CD4-positive, alpha-beta memory T cell (primary cell): Measurements from ENCODE around the gene MYOZ2. TPM values are rescaled to one million over a fixed set of nuclear protein-coding genes. Genes with fewer than 3 reads are reported as not detected.

Experiments used
- CTCF ChIA-PET: fragments of 350-600 bp; sonication (Branson Sonifier 250); formaldehyde crosslinking; loops from one replicate; lab custom pipeline; 2021; ENCODE audit warnings: inconsistent platforms; ENCODE audit not compliant: partially characterized antibody; lab: Charles Lee
- POLR2A ChIA-PET: fragments of 350-600 bp; sonication (Branson Sonifier 250); formaldehyde crosslinking; loops from one replicate; lab custom pipeline; 2021; ENCODE audit not compliant: partially characterized antibody; lab: Charles Lee
- DNase-seq, 5 donors: peaks; one replicate each; pipeline versions ENCODE4 v3.0.0 to v3.0.0-alpha.2; 2020 to 2022; ENCODE audit warnings: mixed read lengths in 1 of 5
- H3K27ac ChIP-seq: one replicate; pipeline ENCODE4 v1.7.0; 2013; ENCODE audit warnings: low read depth, low read length
- H3K27me3 ChIP-seq: 2 replicates; pipeline ENCODE4 v1.7.0; 2013; ENCODE audit warnings: mild to moderate bottlenecking, low read length, moderate library complexity; ENCODE audit not compliant: insufficient read depth
- H3K36me3 ChIP-seq: 2 replicates; pipeline ENCODE4 v1.7.0; 2013; ENCODE audit warnings: mild to moderate bottlenecking, low read length, moderate library complexity; ENCODE audit not compliant: insufficient read depth
- H3K4me1 ChIP-seq: 2 replicates; pipeline ENCODE4 v1.7.0; 2013; ENCODE audit warnings: mild to moderate bottlenecking, low read length, moderate library complexity; ENCODE audit not compliant: insufficient read depth
- H3K4me3 ChIP-seq, 2 donors: one replicate each; pipeline ENCODE4 v1.7.0; 2013; ENCODE audit warnings: low read length in 2 of 2, mild to moderate bottlenecking in 1 of 2
- H3K9me3 ChIP-seq, 2 donors: one replicate each; pipeline ENCODE4 v1.7.0; 2013; ENCODE audit warnings: low read length in 2 of 2, control low read depth in 1 of 2; ENCODE audit not compliant: control insufficient read depth in 1 of 2
- H3K27ac Mint-ChIP-seq, 7 donors: one replicate each; pipeline ENCODE4 v1.8.0; 2020 to 2021; ENCODE audit warnings: mixed read lengths in 7 of 7, mild to moderate bottlenecking in 6 of 7, inconsistent platforms in 3 of 7, moderate library complexity in 3 of 7
- H3K27me3 Mint-ChIP-seq, 2 donors: one replicate each; pipeline ENCODE4 v1.8.0; 2020 to 2021; ENCODE audit warnings: mixed read lengths in 2 of 2
- H3K36me3 Mint-ChIP-seq, 2 donors: one replicate each; pipeline ENCODE4 v1.8.0; 2020 to 2021; ENCODE audit warnings: mixed read lengths in 2 of 2, inconsistent platforms in 1 of 2, mild to moderate bottlenecking in 1 of 2
- H3K4me1 Mint-ChIP-seq, 4 donors: one replicate each; pipeline ENCODE4 v1.8.0; 2020 to 2021; ENCODE audit warnings: mixed read lengths in 4 of 4, mild to moderate bottlenecking in 1 of 4
- H3K4me3 Mint-ChIP-seq, 8 donors: one replicate each; pipeline ENCODE4 v1.8.0; 2020 to 2021; ENCODE audit warnings: mixed read lengths in 8 of 8, mild to moderate bottlenecking in 7 of 8, moderate library complexity in 6 of 8, inconsistent platforms in 3 of 8
- H3K9me3 Mint-ChIP-seq, 8 donors: one replicate each; pipeline ENCODE4 v1.8.0; 2020 to 2021; ENCODE audit warnings: mixed read lengths in 8 of 8, mild to moderate bottlenecking in 5 of 8, inconsistent platforms in 3 of 8, moderate library complexity in 1 of 8
- intact Hi-C: fragments of 100-400 bp; cut with micrococcal nuclease; formaldehyde crosslinking; loops from one replicate; pipeline ENCODE4 v1.15.1; 2023
- polyA plus RNA-seq, 2 donors: library from polyadenylated mRNA; unstranded; fragments of 300-500 nt; fragmentation: Illumina TruSeq; gene quantifications; one replicate each; pipeline ENCODE4 v1.2.3, GENCODE V29; 2021
- total RNA-seq, 2 experiments: library from RNA; stranded (reverse); gene quantifications; one replicate each; pipeline ENCODE4 v1.2.3, GENCODE V29; 2021

MYOZ2 gene
- total and polyA plus RNA-seq, 4 experiments from 2014 or later, result not detected

DNA sequence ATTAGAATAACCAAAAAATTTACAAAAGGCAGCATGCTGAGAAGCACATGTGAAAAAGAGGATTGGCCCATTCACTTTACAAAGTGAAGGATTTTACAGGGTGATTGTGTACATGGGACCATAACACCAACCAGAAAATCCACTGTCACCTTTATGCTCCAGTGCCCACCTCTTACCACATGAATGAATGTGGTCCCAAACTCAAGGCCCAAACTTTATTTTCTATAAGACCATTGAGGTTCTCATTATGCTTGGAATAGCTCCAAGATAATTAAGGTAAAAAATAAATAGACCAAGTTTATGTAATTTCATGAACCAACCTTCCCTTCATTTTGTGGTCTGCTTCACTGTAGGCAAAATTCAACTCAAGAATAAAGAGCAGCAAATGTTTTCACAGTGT, 24.3 kb upstream of the MYOZ2 start:
- peaks cover 7 to 8% of the 10 kb centered on the region in 2 donors for H3K27me3 Mint-ChIP-seq
- no peak overlapping the region for H3K4me3 Mint-ChIP-seq
- CTCF ChIA-PET, result no interaction called here
- Histone ChIP-seq H3K4me1 (no peaks in the 10 kb centered on the region), H3K4me3 (no peak overlapping the region), H3K36me3 (no peaks in the 10 kb centered on the region), H3K27ac (no peak overlapping the region), H3K9me3 (no peaks in the 10 kb centered on the region), H3K27me3 (no peaks in the 10 kb centered on the region)
- intact Hi-C loops, result no loop called here
- no peak overlapping the region for H3K27ac Mint-ChIP-seq
- H3K4me1 Mint-ChIP-seq, result peaks cover 1 to 6% (median 4%) of the 10 kb centered on the region in 4 donors
- H3K9me3 Mint-ChIP-seq, result no peaks in the 10 kb centered on the region
- no peaks in the 10 kb centered on the region for H3K36me3 Mint-ChIP-seq
- POLR2A ChIA-PET, result no interaction called here
- DNase-seq, result no peak

DNA sequence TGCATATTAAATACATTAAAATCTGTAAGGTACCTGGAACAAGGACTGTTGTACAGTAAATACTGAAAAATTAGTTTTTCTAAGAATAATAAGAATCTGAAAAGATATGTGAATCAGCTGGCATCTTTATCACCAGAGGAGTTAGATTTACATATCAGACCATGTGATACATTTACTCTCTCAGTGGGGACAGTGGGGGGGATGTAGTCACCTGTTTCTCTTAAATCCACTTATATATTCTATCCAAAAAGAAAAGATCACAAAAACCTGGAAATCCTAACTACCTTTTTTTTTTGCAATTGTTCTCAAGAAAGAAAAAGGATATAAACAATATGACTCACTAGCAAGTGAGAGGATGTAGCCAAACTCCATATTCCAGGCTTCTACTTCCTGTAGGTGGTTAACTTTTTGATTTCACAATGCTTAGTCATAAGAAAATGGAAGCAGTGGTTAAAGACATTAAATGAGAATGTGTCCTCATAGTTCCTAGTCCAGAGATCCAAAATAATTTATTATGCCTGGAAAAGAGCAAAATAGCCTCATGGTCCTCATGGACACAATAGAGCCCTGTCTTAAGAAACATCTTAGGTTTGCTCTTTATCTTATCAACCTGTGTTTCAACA, 22.5 kb upstream of the MYOZ2 start:
- CTCF ChIA-PET, result no interaction called here
- H3K36me3 Mint-ChIP-seq, result no peaks in the 10 kb centered on the region
- no peak for DNase-seq
- Histone ChIP-seq H3K4me3 (no peak overlapping the region), H3K9me3 (no peaks in the 10 kb centered on the region), H3K27me3 (no peaks in the 10 kb centered on the region), H3K36me3 (no peaks in the 10 kb centered on the region), H3K27ac (no peak overlapping the region), H3K4me1 (no peaks in the 10 kb centered on the region)
- no peak overlapping the region for H3K4me3 Mint-ChIP-seq
- H3K9me3 Mint-ChIP-seq, result no peaks in the 10 kb centered on the region
- POLR2A ChIA-PET, result interaction anchor here (0.8 to 1.1 kb wide), 2 partner anchors 99 to 100 kb away, joined by 3 read pairs; partner anchors contain the start of gene USP53
- H3K27ac Mint-ChIP-seq, result peak overlapping the region in 1 of 7 donors; percentile 15
- H3K27me3 Mint-ChIP-seq, result peaks cover 8 to 9% of the 10 kb centered on the region in 2 donors
- intact Hi-C loops, result no loop called here
- H3K4me1 Mint-ChIP-seq, result peaks cover 0 to 5% (median 2%) of the 10 kb centered on the region in 4 donors

DNA sequence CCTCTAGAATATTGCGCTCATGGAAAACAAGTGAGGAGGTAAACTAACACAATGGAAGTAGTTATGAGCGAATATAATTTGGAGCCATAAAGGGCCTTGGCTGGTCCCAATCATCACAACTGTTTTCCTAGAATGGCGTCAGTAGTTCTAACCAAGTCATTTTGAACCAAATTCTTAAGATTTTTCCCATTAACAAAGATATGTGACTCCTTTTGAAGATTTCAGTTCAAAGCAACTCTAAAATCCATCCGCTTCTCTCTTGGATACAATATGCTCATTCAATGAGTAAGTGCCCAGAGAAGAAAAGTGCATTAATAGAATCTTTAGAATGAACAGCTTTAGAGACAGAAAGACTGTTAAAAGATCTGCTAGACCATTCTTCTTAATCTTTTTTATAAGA, 19.6 kb upstream of the MYOZ2 start:
- H3K27me3 ChIP-seq, result no peaks in the 10 kb centered on the region
- H3K36me3 ChIP-seq, result no peaks in the 10 kb centered on the region
- H3K27ac Mint-ChIP-seq, result no peak overlapping the region
- ChIA-PET POLR2A (no interaction called here), CTCF (no interaction called here)
- H3K9me3 ChIP-seq, result no peaks in the 10 kb centered on the region
- peaks cover 8 to 9% of the 10 kb centered on the region in 2 donors for H3K27me3 Mint-ChIP-seq
- H3K4me3 Mint-ChIP-seq, result no peak overlapping the region
- H3K4me3 ChIP-seq, result no peak overlapping the region
- H3K4me1 Mint-ChIP-seq, result peaks cover 0 to 5% (median 2%) of the 10 kb centered on the region in 4 donors
- no peak for DNase-seq
- H3K27ac ChIP-seq, result no peak overlapping the region
- intact Hi-C loops, result no loop called here
- H3K36me3 Mint-ChIP-seq, result no peaks in the 10 kb centered on the region
- no peaks in the 10 kb centered on the region for H3K4me1 ChIP-seq
- no peaks in the 10 kb centered on the region for H3K9me3 Mint-ChIP-seq

DNA sequence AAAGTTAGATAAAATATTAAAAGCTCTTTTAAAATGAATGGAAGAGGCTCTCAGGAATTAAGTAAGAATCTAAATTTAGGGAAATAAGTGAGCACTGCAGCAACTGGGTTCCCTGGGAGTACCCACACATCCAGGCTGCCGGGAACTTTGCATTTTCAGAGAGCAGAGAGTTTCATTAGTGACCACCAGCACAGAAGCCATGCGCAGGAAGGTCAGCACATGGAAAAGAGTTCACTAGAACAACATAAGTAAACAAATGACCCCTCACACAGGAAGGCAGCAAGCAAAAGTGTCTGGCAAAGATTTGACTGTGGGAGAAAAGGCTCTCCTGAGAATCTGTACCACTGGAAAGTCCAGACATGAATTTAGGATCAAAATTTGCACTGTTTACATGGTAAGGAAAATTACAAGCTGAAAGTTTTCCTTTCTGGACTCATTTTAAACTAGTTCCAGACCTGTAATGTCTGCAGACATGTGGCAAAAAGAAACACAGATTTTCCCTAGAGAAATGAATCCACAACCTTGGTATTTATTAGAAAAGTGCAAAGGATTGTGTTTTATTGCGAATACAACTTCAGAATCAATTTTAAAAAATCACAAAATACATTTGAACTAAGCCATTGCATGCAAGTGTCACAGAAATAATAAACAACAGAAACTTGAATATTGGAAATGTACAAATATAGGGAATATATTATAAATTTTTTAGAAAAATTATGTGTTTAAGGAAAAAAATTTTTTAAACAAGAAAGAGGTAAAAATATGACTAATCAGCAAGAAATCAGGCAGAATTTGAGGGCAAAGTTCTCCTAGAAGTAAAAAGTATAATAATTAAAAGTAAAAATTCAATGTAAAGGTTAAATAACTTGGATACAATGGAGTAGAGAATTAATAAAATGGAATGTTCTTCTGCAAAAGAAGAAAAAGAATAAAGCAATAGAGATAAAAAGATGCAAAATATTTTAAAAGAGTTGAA, 18.4 kb upstream of the MYOZ2 start:
- intact Hi-C loops, result no loop called here
- DNase-seq, result no peak
- ChIA-PET POLR2A (no interaction called here), CTCF (no interaction called here)
- H3K27ac ChIP-seq, result no peak overlapping the region
- peaks cover 0 to 5% (median 2%) of the 10 kb centered on the region in 4 donors for H3K4me1 Mint-ChIP-seq
- H3K4me3 Mint-ChIP-seq, result no peak overlapping the region
- no peaks in the 10 kb centered on the region for H3K9me3 Mint-ChIP-seq
- H3K36me3 ChIP-seq, result no peaks in the 10 kb centered on the region
- H3K4me1 ChIP-seq, result no peaks in the 10 kb centered on the region
- H3K27me3 Mint-ChIP-seq, result peaks cover 8 to 9% of the 10 kb centered on the region in 2 donors
- no peaks in the 10 kb centered on the region for H3K27me3 ChIP-seq
- no peak overlapping the region for H3K27ac Mint-ChIP-seq
- no peaks in the 10 kb centered on the region for H3K36me3 Mint-ChIP-seq
- H3K4me3 ChIP-seq, result no peak overlapping the region
- H3K9me3 ChIP-seq, result no peaks in the 10 kb centered on the region

DNA sequence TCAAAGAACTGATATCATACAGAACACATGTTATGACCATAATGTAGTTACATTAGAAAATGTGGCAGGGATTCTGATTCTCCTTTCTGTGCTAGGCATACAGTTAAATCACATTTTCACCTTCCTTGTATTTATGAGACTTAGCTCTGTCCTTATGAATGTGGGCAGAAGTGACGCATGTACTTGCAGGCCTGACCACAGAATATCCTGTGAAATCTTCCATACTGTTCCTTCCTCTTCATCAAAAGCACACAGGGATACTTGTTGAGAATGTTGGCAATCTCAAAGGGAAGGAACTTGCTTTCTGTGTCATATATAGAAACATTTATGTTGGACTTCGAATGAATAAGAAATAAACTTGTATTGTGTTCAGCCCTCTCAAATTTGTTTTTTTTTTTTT, 17.2 kb upstream of the MYOZ2 start:
- no peak for DNase-seq
- ChIA-PET POLR2A (no interaction called here), CTCF (interaction anchor here (0.7 kb wide), 1 partner anchor 75 kb away, joined by 4 read pairs; no protein-coding TSS in a partner anchor)
- H3K4me1 ChIP-seq, result no peaks in the 10 kb centered on the region
- H3K4me3 ChIP-seq, result no peak overlapping the region
- peaks cover 0 to 1% (median under 1%) of the 10 kb centered on the region in 4 donors for H3K4me1 Mint-ChIP-seq
- peaks cover 8 to 9% of the 10 kb centered on the region in 2 donors for H3K27me3 Mint-ChIP-seq
- no peaks in the 10 kb centered on the region for H3K27me3 ChIP-seq
- no peak overlapping the region for H3K4me3 Mint-ChIP-seq
- H3K27ac ChIP-seq, result no peak overlapping the region
- H3K9me3 ChIP-seq, result no peaks in the 10 kb centered on the region
- intact Hi-C loops, result no loop called here
- no peaks in the 10 kb centered on the region for H3K36me3 ChIP-seq
- H3K9me3 Mint-ChIP-seq, result no peaks in the 10 kb centered on the region
- H3K36me3 Mint-ChIP-seq, result no peaks in the 10 kb centered on the region
- H3K27ac Mint-ChIP-seq, result no peak overlapping the region

DNA sequence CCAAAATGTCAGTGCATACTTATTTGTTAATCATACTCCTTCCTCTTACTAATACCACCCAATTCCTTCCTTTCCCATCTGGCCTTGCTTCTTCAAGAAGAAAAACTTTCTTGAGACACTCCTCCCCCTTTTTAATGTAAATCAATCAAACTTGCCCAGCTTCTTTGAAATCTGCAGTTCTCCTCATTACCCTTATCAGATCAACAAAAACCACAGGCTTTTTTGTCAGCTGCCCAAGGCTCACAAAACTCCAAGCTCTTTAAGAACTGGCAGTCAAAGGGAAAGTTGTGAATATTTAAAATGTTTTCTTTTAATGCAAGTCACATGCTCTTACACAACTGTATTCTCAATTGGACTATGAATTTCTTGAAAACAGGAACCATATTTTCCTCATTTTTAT, 11.3 kb upstream of the MYOZ2 start:
- H3K36me3 Mint-ChIP-seq, result no peaks in the 10 kb centered on the region
- DNase-seq, result no peak
- Histone ChIP-seq H3K4me3 (no peak overlapping the region), H3K9me3 (no peaks in the 10 kb centered on the region), H3K27ac (no peak overlapping the region), H3K27me3 (no peaks in the 10 kb centered on the region), H3K4me1 (peaks cover 11% of the 10 kb centered on the region), H3K36me3 (no peaks in the 10 kb centered on the region)
- CTCF ChIA-PET, result interaction anchor here (1.2 kb wide), 1 partner anchor 37 kb away, joined by 3 read pairs; no protein-coding TSS in a partner anchor
- no peaks in the 10 kb centered on the region for H3K9me3 Mint-ChIP-seq
- H3K27ac Mint-ChIP-seq, result peak overlapping the region in 3 of 7 donors; percentile 20 to 54 (median 47)
- peaks cover 0 to 14% (median 10%) of the 10 kb centered on the region in 4 donors for H3K4me1 Mint-ChIP-seq
- POLR2A ChIA-PET, result no interaction called here
- H3K4me3 Mint-ChIP-seq, result peak overlapping the region in 2 of 8 donors; percentile 51 to 56
- H3K27me3 Mint-ChIP-seq, result no peaks in the 10 kb centered on the region
- intact Hi-C loops, result no loop called here

DNA sequence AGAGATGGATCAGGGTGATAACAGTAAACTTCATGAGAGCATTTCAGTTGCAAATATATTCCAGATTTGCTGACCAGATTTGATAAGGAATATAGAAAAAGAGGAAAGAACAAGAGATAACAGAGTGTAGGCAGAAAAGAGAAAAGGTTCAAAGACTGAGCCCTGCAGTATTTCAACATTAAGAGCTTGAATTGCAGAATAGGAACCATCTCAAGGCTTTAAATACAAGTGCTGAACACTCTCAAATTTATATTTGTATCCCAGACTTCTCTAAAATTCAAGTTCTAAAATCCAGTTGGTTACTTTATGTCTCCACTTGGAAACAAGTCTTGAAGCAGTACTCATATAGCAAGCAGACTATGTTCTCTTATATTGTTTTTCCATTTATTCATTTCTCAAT, 9.7 kb upstream of the MYOZ2 start:
- no peak overlapping the region for H3K4me3 ChIP-seq
- POLR2A ChIA-PET, result no interaction called here
- intact Hi-C loops, result no loop called here
- H3K4me1 ChIP-seq, result peaks cover 11% of the 10 kb centered on the region
- CTCF ChIA-PET, result no interaction called here
- H3K9me3 ChIP-seq, result no peaks in the 10 kb centered on the region
- no peak for DNase-seq
- no peaks in the 10 kb centered on the region for H3K36me3 ChIP-seq
- no peaks in the 10 kb centered on the region for H3K27me3 Mint-ChIP-seq
- no peak overlapping the region for H3K4me3 Mint-ChIP-seq
- no peak overlapping the region for H3K27ac ChIP-seq
- no peaks in the 10 kb centered on the region for H3K9me3 Mint-ChIP-seq
- peaks cover 0 to 14% (median 10%) of the 10 kb centered on the region in 4 donors for H3K4me1 Mint-ChIP-seq
- H3K27ac Mint-ChIP-seq, result no peak overlapping the region
- no peaks in the 10 kb centered on the region for H3K36me3 Mint-ChIP-seq
- H3K27me3 ChIP-seq, result no peaks in the 10 kb centered on the region
